Endothelial cell of umbilical vein (primary cell): ENCODE results near the gene RUNDC3A. TPM values are rescaled to one million over a fixed set of nuclear protein-coding genes. Genes with fewer than 3 reads are reported as not detected.

Experiments
- BruUV-seq: library from RNA; stranded (reverse); fragments of 400-500 nt; replicated peaks from 2 replicates; lab custom pipeline; 2021; lab: Mats Ljungman, UMichigan
- CTCF ChIA-PET: fragments of 300-600, 350-600 bp; sonication (Branson Sonifier 250); formaldehyde crosslinking; loops from one replicate; lab custom pipeline; 2021; ENCODE audit warnings: antibody characterized with exemption, inconsistent platforms; lab: Charles Lee
- POLR2A ChIA-PET: fragments of 300-600, 350-600 bp; sonication (Branson Sonifier 250); formaldehyde crosslinking; loops from one replicate; lab custom pipeline; 2021; ENCODE audit warnings: antibody characterized with exemption, inconsistent platforms; lab: Charles Lee
- DNase-seq: peaks from one replicate; pipeline ENCODE4 v3.0.0-alpha.2; 2011; ENCODE audit warnings: low read depth, low spot score
- FAIRE-seq: peaks from 2 replicates; lab custom pipeline; 2011; peaks lifted over from hg19 to GRCh38; lab: Jason Lieb, UNC
- H2AFZ ChIP-seq: 2 replicates; pipeline ENCODE4 v1.6.0; 2012; ENCODE audit warnings: low read depth, low read length, control low read depth, inconsistent platforms
- H3K27ac ChIP-seq: 2 replicates; pipeline ENCODE4 v1.5.1; 2011; ENCODE audit warnings: low read depth, mild to moderate bottlenecking, control low read depth, low read length, moderate library complexity; ENCODE audit not compliant: insufficient read depth
- H3K27me3 ChIP-seq, 2 experiments: 2 replicates each; pipeline versions ENCODE4 v1.6.0 to v1.6.1; 2011; ENCODE audit warnings: low read length in 2 of 2, mixed read lengths in 1 of 2; ENCODE audit not compliant: control insufficient read depth in 2 of 2, insufficient read depth in 2 of 2
- H3K36me3 ChIP-seq, 2 experiments: 2 replicates in 1 of 2; 3 replicates in 1 of 2; pipeline ENCODE4 v1.5.1; 2011; ENCODE audit warnings: low read length in 2 of 2, mild to moderate bottlenecking in 1 of 2, moderate library complexity in 1 of 2; ENCODE audit not compliant: control insufficient read depth in 2 of 2, insufficient read depth in 2 of 2; ENCODE audit errors: extremely low read depth in 1 of 2
- H3K4me1 ChIP-seq: 3 replicates; pipeline ENCODE4 v1.5.1; 2011; ENCODE audit warnings: mild to moderate bottlenecking, low read length; ENCODE audit not compliant: control insufficient read depth, insufficient read depth; ENCODE audit errors: extremely low read depth
- H3K4me2 ChIP-seq: 2 replicates; pipeline ENCODE4 v1.6.1; 2011; ENCODE audit warnings: low read length, control low read depth, mixed read lengths; ENCODE audit not compliant: insufficient read depth
- H3K4me3 ChIP-seq, 3 experiments: fragments of 200-600 bp in 1 of 3; sonication (generic), shearing (Covaris generic) in 1 of 3; replicated peaks in 1 of 3; 2 replicates each; pipeline ENCODE4 v1.5.1; 2011 to 2016; ENCODE audit warnings: control low read depth in 3 of 3, low read length in 3 of 3, mild to moderate bottlenecking in 2 of 3, inconsistent platforms in 1 of 3, low read depth in 1 of 3, moderate library complexity in 1 of 3; ENCODE audit not compliant: insufficient read depth in 1 of 3
- H3K79me2 ChIP-seq: 2 replicates; pipeline ENCODE4 v1.6.0; 2012; ENCODE audit warnings: low read length, inconsistent platforms; ENCODE audit not compliant: control insufficient read depth, insufficient read depth
- H3K9ac ChIP-seq: replicated peaks from 2 replicates; pipeline ENCODE3; 2011; ENCODE audit warnings: low read length, control low read depth; ENCODE audit not compliant: insufficient read depth; ENCODE audit errors: extremely low read depth
- H3K9me1 ChIP-seq: replicated peaks from 3 replicates; pipeline ENCODE4 v1.6.0; 2011; ENCODE audit warnings: mild to moderate bottlenecking, low read length; ENCODE audit not compliant: control insufficient read depth, insufficient read depth; ENCODE audit errors: extremely low read depth
- H3K9me3 ChIP-seq: replicated peaks from 2 replicates; pipeline ENCODE4 v1.5.1; 2012; ENCODE audit warnings: low read length, inconsistent platforms; ENCODE audit not compliant: control insufficient read depth, insufficient read depth
- H4K20me1 ChIP-seq: replicated peaks from 2 replicates; pipeline ENCODE3; 2011; ENCODE audit warnings: mild to moderate bottlenecking, low read length; ENCODE audit not compliant: control insufficient read depth, insufficient read depth; ENCODE audit errors: extremely low read depth
- CTCF ChIP-seq, 2 donors: IDR thresholded peaks; 1 replicate in 1 of 2; 2 replicates in 1 of 2; pipeline ENCODE4 v1.5.1; 2011; ENCODE audit warnings: low read length in 2 of 2, mild to moderate bottlenecking in 2 of 2, moderate library complexity in 2 of 2, control low read depth in 1 of 2, inconsistent platforms in 1 of 2, low read depth in 1 of 2; ENCODE audit not compliant: insufficient read depth in 1 of 2; ENCODE audit errors: extremely low read depth in 1 of 2
- EZH2 ChIP-seq: IDR thresholded peaks from 2 replicates; pipeline ENCODE4 v1.6.1; 2012; ENCODE audit warnings: borderline replicate concordance, low read depth, mild to moderate bottlenecking, moderate library complexity, low read length, inconsistent platforms; ENCODE audit not compliant: severe bottlenecking
- FOS ChIP-seq: IDR thresholded peaks from 2 replicates; pipeline ENCODE4 v1.6.1; 2011; ENCODE audit warnings: mild to moderate bottlenecking, low read length, moderate library complexity, borderline replicate concordance; ENCODE audit not compliant: insufficient read depth
- GATA2 ChIP-seq: IDR thresholded peaks from 2 replicates; pipeline ENCODE4 v1.7.0; 2011; ENCODE audit warnings: low read depth, mild to moderate bottlenecking, moderate library complexity, mixed read lengths, low read length; ENCODE audit not compliant: insufficient read length, insufficient read depth
- JUN ChIP-seq: IDR thresholded peaks from 2 replicates; pipeline ENCODE4 v1.6.1; 2011; ENCODE audit warnings: borderline replicate concordance, low read depth; ENCODE audit not compliant: insufficient read length, insufficient read depth
- MAX ChIP-seq: IDR thresholded peaks from 2 replicates; pipeline ENCODE4 v1.6.1; 2011; ENCODE audit not compliant: insufficient read depth, insufficient read length
- MYC ChIP-seq: IDR thresholded peaks from one replicate; pipeline ENCODE4 v1.6.1; 2011; ENCODE audit warnings: mild to moderate bottlenecking, low read depth, low read length
- POLR2A ChIP-seq: IDR thresholded peaks from 2 replicates; pipeline ENCODE4 v1.6.1; 2012; ENCODE audit warnings: low read depth, mild to moderate bottlenecking, control low read depth, low read length
- POLR2AphosphoS5 ChIP-seq: IDR thresholded peaks from 2 replicates; pipeline ENCODE4 v1.6.1; 2012; ENCODE audit warnings: low read depth, mild to moderate bottlenecking, control low read depth, low read length, moderate library complexity; ENCODE audit not compliant: insufficient read depth
- dilution Hi-C: fragments of 300-500 bp; cut with MboI; formaldehyde crosslinking; loops from one replicate; pipeline ENCODE4 v1.15.0; 2019; ENCODE audit warnings: low sequenced_read_pairs; ENCODE audit not compliant: extremely low pct_ligation_motif_present
- intact Hi-C: fragments of 100-400 bp; cut with micrococcal nuclease; formaldehyde crosslinking; loops from one replicate; pipeline ENCODE4 v1.10.0; 2022
- polyA plus RNA-seq, 4 experiments: library from polyadenylated mRNA; depleted of rRNA in 3 of 4; stranded (reverse) in 3 of 4; unstranded in 1 of 4; fragments of >200 nt; gene quantifications; 2 replicates each; pipeline versions ENCODE4 v1.2.1 to v1.2.3, GENCODE V29; 2011 to 2012; ENCODE audit warnings: missing spikeins in 1 of 4
- total RNA-seq: library from RNA; stranded (reverse); gene quantifications from 2 replicates; pipeline ENCODE4 v1.2.3, GENCODE V29; 2021

Gene RUNDC3A
- total and polyA plus RNA-seq, 2 donors (not counting 3 experiments of a cell fraction or from before 2014, with no cell fraction given) = 0.12 TPM; not detected in 1

- H3K79me2 ChIP-seq = peaks cover 2% of the 10 kb centered on the region
- peaks cover 6 to 41% of the 10 kb centered on the region in 2 experiments for H3K36me3 ChIP-seq
- H3K27me3 ChIP-seq = no peaks in the 10 kb centered on the region
- CTCF ChIA-PET = interaction anchor here (0.7 to 3.5 kb wide), 6 partner anchors 14 to 174 kb away, joined by 3 to 39 read pairs (median 12); partner anchors contain the start of gene FAM171A2
- intact Hi-C loops (no loop called here), dilution Hi-C loops (no loop called here)
- TF ChIP-seq FOS (no peak), POLR2A (no peak), CTCF (IDR thresholded peaks at IDR 0.05; ENCODE audit: extremely low read depth in 1 of 2, insufficient read depth in 1 of 2, low read depth in 1 of 2, low read length in 2 of 2) (no peak), EZH2 (no peak), POLR2AphosphoS5 (no peak), MAX (no peak), GATA2 (no peak), JUN (no peak), MYC (no peak)
- POLR2A ChIA-PET = interaction anchor here (0.6 kb wide), 1 partner anchor 14 kb away, joined by 3 read pairs; no protein-coding TSS in a partner anchor
- no peaks in the 10 kb centered on the region for H3K9me3 ChIP-seq
- DNase-seq = no peak
- H4K20me1 ChIP-seq = no peaks in the 10 kb centered on the region
- H3K27ac ChIP-seq = no peak overlapping the region
- H3K9me1 ChIP-seq = no peaks in the 10 kb centered on the region
- H3K9ac ChIP-seq = no peak overlapping the region
- H2AFZ ChIP-seq = no peak overlapping the region
- H3K4me2 ChIP-seq = no peak overlapping the region
- no peak for FAIRE-seq
- H3K4me1 ChIP-seq = no peaks in the 10 kb centered on the region
- no TSS peak for BruUV-seq
- H3K4me3 ChIP-seq = no peak overlapping the region
Observed at GRCh38 chr17:44348988-44349364, 40.6 kb downstream of the RUNDC3A start.
